HG03558 (cell line): Measurements from ENCODE around the gene PCCB.

Experiments
- ATAC-seq: cut with Tn5 transposase; IDR thresholded peaks from one replicate; pipeline ENCODE4 v1.9.1; 2021; ENCODE audit warnings: moderate number of reproducible peaks; ENCODE audit not compliant: unreplicated experiment; ENCODE audit errors: extremely low read depth

The PCCB gene

DNA sequence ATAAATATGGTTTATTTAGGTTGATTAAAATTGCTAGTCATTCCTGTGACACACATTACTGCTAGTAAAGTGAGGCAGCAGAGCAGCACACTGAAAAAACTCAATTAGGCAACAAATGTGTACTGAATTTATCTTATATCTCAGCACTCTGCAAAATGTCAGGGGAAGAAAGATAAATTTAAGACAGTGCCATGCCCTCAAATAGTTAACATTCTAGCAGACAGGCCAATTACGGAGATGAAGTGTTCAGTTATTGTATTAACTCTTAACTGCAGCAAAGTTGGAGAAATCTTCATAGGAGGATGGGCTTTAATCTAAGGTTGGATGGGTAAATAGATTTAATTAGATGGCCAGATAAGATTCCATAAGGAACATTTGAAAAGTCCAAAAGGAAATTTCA, 127.9 kb downstream of the PCCB start:
- no peak for ATAC-seq
